ENCODE measurements around the gene RFWD3. TPM values are rescaled to one million over a fixed set of nuclear protein-coding genes. Genes with fewer than 3 reads are reported as not detected.
A peak's percentile ranks its signal among the peaks of the same experiment; 100 is the strongest.

RFWD3 gene
- total RNA-seq, 4 donors from 2014 or later, result 8.1 to 31.9 (median 15.5) TPM

GRCh38 chr16:74711938-74712337 is 45.3 kb upstream of the RFWD3 start:
- TF ChIP-seq POLR2A (IDR thresholded peaks at IDR 0.05) (no peak), CTCF (IDR thresholded peaks at IDR 0.05) (no peak)
- Histone ChIP-seq H3K27me3 (no peaks in the 10 kb centered on the region), H3K9me3 (no peaks in the 10 kb centered on the region), H3K4me1 (no peaks in the 10 kb centered on the region), H3K4me3 (no peak overlapping the region), H3K36me3 (no peaks in the 10 kb centered on the region), H3K27ac (no peak overlapping the region)
- no peak for ATAC-seq
- WGBS, 2 donors (ENCODE audit: low coverage in 1 of 2), result 100% methylated on average over 4 of the region's 12 CpGs; no CpG with 5 or more reads in 1 of the 2 donors

GRCh38 chr16:74710401-74710800 is 43.7 kb upstream of the RFWD3 start:
- H3K36me3 ChIP-seq, result no peaks in the 10 kb centered on the region
- H3K4me3 ChIP-seq, result no peak overlapping the region
- no peak for TF ChIP-seq POLR2AphosphoS5 (IDR thresholded peaks at IDR 0.05)
- no peak for TF ChIP-seq POLR2A (IDR thresholded peaks at IDR 0.05)
- no peak for TF ChIP-seq CTCF (IDR thresholded peaks at IDR 0.05)
- no peak for TF ChIP-seq EP300 (IDR thresholded peaks at IDR 0.05)
- H3K9me3 ChIP-seq, result no peaks in the 10 kb centered on the region
- H3K27ac ChIP-seq, result no peak overlapping the region
- H3K27me3 ChIP-seq, result no peaks in the 10 kb centered on the region
- no peaks in the 10 kb centered on the region for H3K4me1 ChIP-seq
- WGBS, 2 donors (ENCODE audit: low coverage in 1 of 2), result 92% methylated on average over 1 of the region's 8 CpGs; no CpG with 5 or more reads in 1 of the 2 donors
- ATAC-seq, result no peak

GRCh38 chr16:74709441-74709877 is 42.8 kb upstream of the RFWD3 start:
- 0 to 9% methylated on average over 6 of the region's 6 CpGs for WGBS, 2 donors (ENCODE audit: low coverage in 1 of 2)
- ATAC-seq, result peak; percentile 88
- TF ChIP-seq CTCF (IDR thresholded peaks at IDR 0.05), result peak in 3 of 4 experiments; percentile 82 to 96 (median 91)
- TF ChIP-seq POLR2AphosphoS5 (IDR thresholded peaks at IDR 0.05), result no peak
- Histone ChIP-seq H3K9me3 (no peaks in the 10 kb centered on the region), H3K27ac (no peak overlapping the region), H3K4me1 (no peaks in the 10 kb centered on the region), H3K27me3 (no peaks in the 10 kb centered on the region), H3K4me3 (no peak overlapping the region), H3K36me3 (no peaks in the 10 kb centered on the region)

- Histone ChIP-seq H3K9me3 (no peaks in the 10 kb centered on the region), H3K36me3 (no peaks in the 10 kb centered on the region), H3K4me1 (peaks cover 0 to 48% (median 4%) of the 10 kb centered on the region in 3 donors), H3K27ac (peak within 1 kb of the TSS; percentile 51 to 84 (median 82)), H3K4me3 (peak within 1 kb of the TSS; percentile 60 to 72), H3K27me3 (no peaks in the 10 kb centered on the region)
- TF ChIP-seq POLR2AphosphoS5 (IDR thresholded peaks at IDR 0.05) (peak; percentile 43), POLR2A (IDR thresholded peaks at IDR 0.05) (peak; percentile 23 to 30), EP300 (IDR thresholded peaks at IDR 0.05) (no peak), CTCF (IDR thresholded peaks at IDR 0.05) (peak in 1 of 4 experiments; percentile 28)
- ATAC-seq, result peak; percentile 77
- WGBS, 2 donors (ENCODE audit: low coverage in 1 of 2), result 3 to 22% methylated on average over 4 to 7 of the region's 35 CpGs
Measured at GRCh38 chr16:74700438-74701225, 34.0 kb upstream of the RFWD3 start, which contains the start of gene MLKL. Gene MLKL, minus strand, starts transcription at chr16:74700862. Its CDS starts 5,105 bp downstream, at chr16:74695757.

- Histone ChIP-seq H3K4me3 (peak overlapping the region; percentile 60 to 72), H3K27ac (peak overlapping the region in 3 of 4 donors; percentile 81 to 84 (median 83)), H3K27me3 (no peaks in the 10 kb centered on the region), H3K9me3 (no peaks in the 10 kb centered on the region), H3K36me3 (peaks cover 0 to 5% of the 10 kb centered on the region in 2 donors), H3K4me1 (peaks cover 0 to 48% (median 4%) of the 10 kb centered on the region in 3 donors)
- ATAC-seq, result no peak
- WGBS, 2 donors (ENCODE audit: low coverage in 1 of 2), result 1 to 4% methylated on average over 7 to 11 of the region's 16 CpGs
- TF ChIP-seq CTCF (IDR thresholded peaks at IDR 0.05) (no peak), POLR2AphosphoS5 (IDR thresholded peaks at IDR 0.05) (no peak), POLR2A (IDR thresholded peaks at IDR 0.05) (no peak), EP300 (IDR thresholded peaks at IDR 0.05) (no peak)
Measured at GRCh38 chr16:74700116-74700437, 33.4 kb upstream of the RFWD3 start.
